ENCODE data around the gene NSD2. TPM values are rescaled to one million over a fixed set of nuclear protein-coding genes. Genes with fewer than 3 reads are reported as not detected.

NSD2 gene
- total RNA-seq, 1 donor from 2014 or later: 44.6 TPM

DNA sequence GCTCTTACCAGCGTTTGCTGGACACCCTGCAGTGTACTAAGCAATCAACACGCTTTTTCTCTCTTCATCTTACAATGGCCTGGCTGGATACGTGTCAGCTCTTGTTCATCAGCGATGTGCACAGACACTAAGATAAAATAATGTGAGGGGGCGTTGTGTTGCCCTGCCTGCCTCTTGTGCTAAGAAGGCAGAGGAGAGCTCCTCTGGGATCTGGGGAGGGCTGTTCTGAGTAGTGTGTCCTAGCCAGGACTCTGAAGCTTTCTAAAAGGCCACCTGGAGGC, 87.9 kb downstream of the NSD2 start:
- Mint-ChIP-seq H3K27ac (no peak overlapping the region), H3K4me3 (no peak overlapping the region), H3K9me3 (no peaks in the 10 kb centered on the region), H3K4me1 (no peaks in the 10 kb centered on the region), H3K36me3 (ENCODE audit: low read depth) (peaks cover 80% of the 10 kb centered on the region), H3K27me3 (no peaks in the 10 kb centered on the region)
- ChIA-PET POLR2A (no interaction called here), CTCF (no interaction called here)
- intact Hi-C loops (cut with micrococcal nuclease): no loop called here
- DNase-seq: no peak
- no peak for ATAC-seq (ENCODE audit: low read depth)
- TF ChIP-seq, protein P1, sequence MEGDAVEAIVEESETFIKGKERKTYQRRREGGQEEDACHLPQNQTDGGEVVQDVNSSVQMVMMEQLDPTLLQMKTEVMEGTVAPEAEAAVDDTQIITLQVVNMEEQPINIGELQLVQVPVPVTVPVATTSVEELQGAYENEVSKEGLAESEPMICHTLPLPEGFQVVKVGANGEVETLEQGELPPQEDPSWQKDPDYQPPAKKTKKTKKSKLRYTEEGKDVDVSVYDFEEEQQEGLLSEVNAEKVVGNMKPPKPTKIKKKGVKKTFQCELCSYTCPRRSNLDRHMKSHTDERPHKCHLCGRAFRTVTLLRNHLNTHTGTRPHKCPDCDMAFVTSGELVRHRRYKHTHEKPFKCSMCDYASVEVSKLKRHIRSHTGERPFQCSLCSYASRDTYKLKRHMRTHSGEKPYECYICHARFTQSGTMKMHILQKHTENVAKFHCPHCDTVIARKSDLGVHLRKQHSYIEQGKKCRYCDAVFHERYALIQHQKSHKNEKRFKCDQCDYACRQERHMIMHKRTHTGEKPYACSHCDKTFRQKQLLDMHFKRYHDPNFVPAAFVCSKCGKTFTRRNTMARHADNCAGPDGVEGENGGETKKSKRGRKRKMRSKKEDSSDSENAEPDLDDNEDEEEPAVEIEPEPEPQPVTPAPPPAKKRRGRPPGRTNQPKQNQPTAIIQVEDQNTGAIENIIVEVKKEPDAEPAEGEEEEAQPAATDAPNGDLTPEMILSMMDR (IDR thresholded peaks at IDR 0.05): no peak

GRCh38 chr4:1960170-1960825, 89.1 kb downstream of the NSD2 start:
- TF ChIP-seq, protein P1 (IDR thresholded peaks at IDR 0.05): no peak
- H3K27me3 Mint-ChIP-seq: no peaks in the 10 kb centered on the region
- H3K9me3 Mint-ChIP-seq: no peaks in the 10 kb centered on the region
- H3K36me3 Mint-ChIP-seq (ENCODE audit: low read depth): peaks cover 75% of the 10 kb centered on the region
- ATAC-seq (ENCODE audit: low read depth) (no peak), DNase-seq (no peak)
- intact Hi-C loops (cut with micrococcal nuclease): no loop called here
- no peaks in the 10 kb centered on the region for H3K4me1 Mint-ChIP-seq
- ChIA-PET POLR2A (no interaction called here), CTCF (no interaction called here)
- no peak overlapping the region for H3K27ac Mint-ChIP-seq
- H3K4me3 Mint-ChIP-seq: no peak overlapping the region

DNA sequence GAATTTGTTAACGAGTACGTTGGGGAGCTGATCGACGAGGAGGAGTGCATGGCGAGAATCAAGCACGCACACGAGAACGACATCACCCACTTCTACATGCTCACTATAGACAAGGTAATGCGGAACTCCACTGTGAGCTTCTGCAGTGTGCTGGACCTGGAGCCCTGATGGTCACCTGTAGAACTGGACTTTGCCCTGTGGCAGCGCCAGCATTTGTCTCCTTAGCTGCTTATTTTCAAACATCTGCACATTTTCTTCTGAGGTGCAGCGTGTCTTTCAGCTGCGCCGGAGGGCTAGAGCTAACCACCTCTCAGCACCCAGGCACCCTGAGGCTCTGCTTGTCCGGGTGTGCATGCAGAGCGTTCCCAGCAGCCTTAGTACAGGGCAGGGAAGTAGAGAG, 89.8 kb downstream of the NSD2 start:
- DNase-seq: no peak
- H3K9me3 Mint-ChIP-seq: no peaks in the 10 kb centered on the region
- H3K4me3 Mint-ChIP-seq: no peak overlapping the region
- no peak for ATAC-seq (ENCODE audit: low read depth)
- H3K4me1 Mint-ChIP-seq: no peaks in the 10 kb centered on the region
- TF ChIP-seq, protein P1 (IDR thresholded peaks at IDR 0.05): no peak
- ChIA-PET CTCF (no interaction called here), POLR2A (no interaction called here)
- no peak overlapping the region for H3K27ac Mint-ChIP-seq
- peaks cover 74% of the 10 kb centered on the region for H3K36me3 Mint-ChIP-seq (ENCODE audit: low read depth)
- no peaks in the 10 kb centered on the region for H3K27me3 Mint-ChIP-seq
- intact Hi-C loops (cut with micrococcal nuclease): no loop called here

GRCh38 chr4:1961563-1961962, 90.4 kb downstream of the NSD2 start:
- no peaks in the 10 kb centered on the region for H3K27me3 Mint-ChIP-seq
- CTCF ChIA-PET: no interaction called here
- ATAC-seq (ENCODE audit: low read depth): no peak
- H3K4me1 Mint-ChIP-seq: no peaks in the 10 kb centered on the region
- TF ChIP-seq, protein P1 (IDR thresholded peaks at IDR 0.05): no peak
- H3K36me3 Mint-ChIP-seq (ENCODE audit: low read depth): peaks cover 73% of the 10 kb centered on the region
- intact Hi-C loops (cut with micrococcal nuclease): no loop called here
- no peak overlapping the region for H3K27ac Mint-ChIP-seq
- no peaks in the 10 kb centered on the region for H3K9me3 Mint-ChIP-seq
- DNase-seq: no peak
- POLR2A ChIA-PET: no interaction called here
- H3K4me3 Mint-ChIP-seq: no peak overlapping the region

- TF ChIP-seq, protein P1 (IDR thresholded peaks at IDR 0.05): no peak
- Mint-ChIP-seq H3K36me3 (ENCODE audit: low read depth) (peaks cover 69% of the 10 kb centered on the region), H3K27ac (no peak overlapping the region), H3K4me1 (no peaks in the 10 kb centered on the region), H3K4me3 (no peak overlapping the region), H3K27me3 (no peaks in the 10 kb centered on the region), H3K9me3 (no peaks in the 10 kb centered on the region)
- DNase-seq: no peak
- ATAC-seq (ENCODE audit: low read depth): no peak
- intact Hi-C loops (cut with micrococcal nuclease): no loop called here
- POLR2A ChIA-PET: no interaction called here
- CTCF ChIA-PET: no interaction called here
Observed at GRCh38 chr4:1962980-1963379, 91.8 kb downstream of the NSD2 start.
